WI38 (cell line): ENCODE measurements around the gene FAU.

Experiments used
- H3K4me3 ChIP-seq: 2 replicates; pipeline ENCODE4 v1.5.1; 2011; ENCODE audit warnings: low read depth, mild to moderate bottlenecking, control low read depth, low read length
- TF ChIP-seq, protein P1 (sequence below): IDR thresholded peaks from 2 replicates; pipeline ENCODE4 v1.5.1; 2012; ENCODE audit warnings: low read depth, mild to moderate bottlenecking, control low read depth, low read length

Gene FAU

DNA sequence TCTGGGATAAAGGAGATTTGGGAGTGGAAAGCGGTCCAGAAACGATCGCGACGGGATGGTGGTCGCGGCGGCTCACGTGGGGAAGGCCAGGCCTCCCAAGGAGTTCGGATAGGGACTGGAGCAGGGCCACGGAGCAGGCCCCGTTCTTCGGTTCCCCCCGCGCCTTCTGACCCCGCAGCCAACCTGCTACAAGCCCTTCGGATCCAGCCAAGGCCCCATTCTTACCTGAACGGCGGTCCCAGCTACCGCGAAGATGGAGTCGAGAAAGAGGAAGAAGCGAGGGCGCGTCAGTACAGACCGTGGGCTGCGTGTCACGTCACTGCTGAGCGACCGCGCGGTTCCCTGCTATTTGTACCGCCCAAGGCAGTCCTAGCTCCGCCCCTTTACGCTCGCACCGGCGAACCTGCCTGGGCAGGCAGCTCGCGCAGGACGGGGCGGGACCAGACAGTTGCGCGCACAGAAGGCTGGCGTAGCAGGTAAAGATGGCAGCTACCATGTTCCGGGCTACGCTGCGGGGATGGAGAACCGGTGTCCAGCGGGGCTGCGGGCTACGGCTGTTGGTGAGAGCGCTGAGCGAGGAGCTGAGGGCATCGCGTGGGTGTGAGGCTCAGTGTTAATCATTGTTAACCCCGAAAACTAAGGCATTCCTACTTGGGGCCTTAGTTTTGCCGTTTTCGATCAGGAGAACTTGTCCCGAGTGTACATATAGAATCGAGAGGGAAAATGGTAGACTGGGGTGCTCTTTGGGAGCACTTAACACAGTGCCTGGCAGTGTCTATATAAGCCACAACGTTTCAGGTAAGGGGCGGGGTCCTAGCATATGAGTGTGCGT, at the start of gene FAU, which contains the start of gene MRPL49:
Gene FAU, minus strand, starts transcription at position 270 of the 832 bp plus-strand sequence. CDS start 321 bp downstream, outside the sequence.
Gene MRPL49, plus strand, starts transcription at position 457 of the 832 bp plus-strand sequence. Its CDS starts 26 bp downstream, at position 483.
- TF ChIP-seq, protein P1, sequence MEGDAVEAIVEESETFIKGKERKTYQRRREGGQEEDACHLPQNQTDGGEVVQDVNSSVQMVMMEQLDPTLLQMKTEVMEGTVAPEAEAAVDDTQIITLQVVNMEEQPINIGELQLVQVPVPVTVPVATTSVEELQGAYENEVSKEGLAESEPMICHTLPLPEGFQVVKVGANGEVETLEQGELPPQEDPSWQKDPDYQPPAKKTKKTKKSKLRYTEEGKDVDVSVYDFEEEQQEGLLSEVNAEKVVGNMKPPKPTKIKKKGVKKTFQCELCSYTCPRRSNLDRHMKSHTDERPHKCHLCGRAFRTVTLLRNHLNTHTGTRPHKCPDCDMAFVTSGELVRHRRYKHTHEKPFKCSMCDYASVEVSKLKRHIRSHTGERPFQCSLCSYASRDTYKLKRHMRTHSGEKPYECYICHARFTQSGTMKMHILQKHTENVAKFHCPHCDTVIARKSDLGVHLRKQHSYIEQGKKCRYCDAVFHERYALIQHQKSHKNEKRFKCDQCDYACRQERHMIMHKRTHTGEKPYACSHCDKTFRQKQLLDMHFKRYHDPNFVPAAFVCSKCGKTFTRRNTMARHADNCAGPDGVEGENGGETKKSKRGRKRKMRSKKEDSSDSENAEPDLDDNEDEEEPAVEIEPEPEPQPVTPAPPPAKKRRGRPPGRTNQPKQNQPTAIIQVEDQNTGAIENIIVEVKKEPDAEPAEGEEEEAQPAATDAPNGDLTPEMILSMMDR = no peak
- peak within 1 kb of the TSS; percentile 79 for H3K4me3 ChIP-seq

DNA sequence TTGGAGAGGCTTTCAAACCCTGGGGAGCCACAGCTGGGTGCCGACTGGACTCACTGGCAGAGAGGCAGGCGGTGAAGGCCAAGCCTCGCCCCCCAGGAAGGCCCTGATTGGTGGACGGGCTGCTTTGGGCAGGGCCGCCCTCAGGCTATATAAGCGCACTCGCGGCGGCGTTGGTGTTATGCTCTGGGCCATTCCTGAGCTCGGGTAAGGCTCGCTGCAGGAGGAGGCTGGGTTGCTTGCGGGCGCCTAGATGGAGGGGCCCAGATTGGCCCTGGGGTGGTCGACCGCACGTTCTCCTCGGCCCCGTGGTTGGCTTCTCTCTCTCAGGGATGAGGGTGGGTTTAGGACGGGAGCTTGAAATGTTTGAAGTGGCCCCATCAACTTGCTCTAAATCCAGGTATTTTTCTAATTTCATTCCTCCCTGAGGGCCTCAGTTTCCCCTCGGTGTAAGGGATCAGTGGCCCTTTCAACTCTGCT, 48.2 kb upstream of the FAU start, which contains the start of gene SPDYC:
Gene SPDYC, plus strand, starts transcription at position 176 of the 477 bp plus-strand sequence. CDS start 1,125 bp downstream, outside the sequence.
- TF ChIP-seq, protein P1 = no peak
- no peak within 1 kb of the TSS for H3K4me3 ChIP-seq

DNA sequence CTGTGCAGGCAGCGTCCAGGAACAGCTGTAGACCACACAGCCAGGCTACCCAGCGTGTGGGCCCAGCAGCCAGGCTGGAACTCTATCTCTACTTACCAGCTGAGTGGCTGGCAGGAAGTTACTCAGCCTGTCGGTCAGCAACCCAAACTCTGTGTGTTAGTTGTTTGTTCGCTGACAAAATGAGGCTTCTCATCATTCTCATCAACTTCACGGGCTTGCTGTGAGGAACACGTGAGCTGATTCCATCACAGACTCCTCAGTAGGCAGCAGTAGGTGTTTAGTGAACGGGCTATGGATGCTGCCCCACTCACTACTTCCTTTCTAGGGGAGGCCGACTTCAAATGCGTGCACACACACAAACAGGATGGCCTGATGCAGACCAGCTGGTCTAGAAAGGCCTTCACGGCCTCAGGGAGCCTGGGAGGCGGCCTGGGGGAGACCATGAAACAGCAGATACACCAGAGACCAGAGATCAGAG, 47.3 kb upstream of the FAU start:
- TF ChIP-seq, protein P1 = no peak
- H3K4me3 ChIP-seq = no peak overlapping the region

DNA sequence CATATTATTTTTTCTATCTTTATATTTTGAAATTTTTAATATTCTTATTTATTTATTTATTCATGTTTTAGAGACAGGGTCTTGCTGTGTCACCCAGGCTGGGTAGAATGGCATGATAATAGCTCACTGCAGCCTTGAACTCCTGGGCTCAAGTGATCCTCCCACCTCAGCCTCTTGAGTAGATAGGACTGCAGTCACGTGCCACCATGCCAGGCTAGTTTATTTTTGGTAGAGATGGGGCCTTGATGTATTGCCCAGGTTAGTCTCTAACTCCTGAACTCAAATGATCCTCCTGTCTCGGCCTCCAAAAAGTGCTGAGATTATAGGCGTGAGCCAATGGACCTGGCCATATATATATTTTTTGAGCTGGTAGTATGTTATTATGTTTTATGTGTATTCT, 45.7 kb upstream of the FAU start:
- TF ChIP-seq, protein P1 = no peak
- no peak overlapping the region for H3K4me3 ChIP-seq

DNA sequence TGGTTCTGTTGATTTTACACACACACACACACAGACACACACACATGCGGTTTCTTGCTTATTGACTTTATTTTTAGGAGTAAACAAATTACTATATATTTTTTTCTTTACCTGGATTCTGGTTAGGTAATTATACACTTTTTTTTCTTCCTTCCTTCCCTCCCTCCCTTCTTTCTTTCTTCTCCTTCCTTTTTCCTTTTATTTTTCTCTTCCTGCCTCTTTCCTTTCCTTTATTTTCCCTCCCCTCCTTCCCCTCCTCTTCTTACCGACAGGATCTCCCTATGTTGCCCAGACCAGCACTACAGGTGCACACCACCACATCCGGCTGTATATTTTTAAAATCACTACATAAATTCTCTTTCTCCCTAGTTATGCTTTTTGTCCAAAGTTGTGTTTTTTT, 45.0 kb upstream of the FAU start:
- H3K4me3 ChIP-seq = no peak overlapping the region
- TF ChIP-seq, protein P1 = no peak

DNA sequence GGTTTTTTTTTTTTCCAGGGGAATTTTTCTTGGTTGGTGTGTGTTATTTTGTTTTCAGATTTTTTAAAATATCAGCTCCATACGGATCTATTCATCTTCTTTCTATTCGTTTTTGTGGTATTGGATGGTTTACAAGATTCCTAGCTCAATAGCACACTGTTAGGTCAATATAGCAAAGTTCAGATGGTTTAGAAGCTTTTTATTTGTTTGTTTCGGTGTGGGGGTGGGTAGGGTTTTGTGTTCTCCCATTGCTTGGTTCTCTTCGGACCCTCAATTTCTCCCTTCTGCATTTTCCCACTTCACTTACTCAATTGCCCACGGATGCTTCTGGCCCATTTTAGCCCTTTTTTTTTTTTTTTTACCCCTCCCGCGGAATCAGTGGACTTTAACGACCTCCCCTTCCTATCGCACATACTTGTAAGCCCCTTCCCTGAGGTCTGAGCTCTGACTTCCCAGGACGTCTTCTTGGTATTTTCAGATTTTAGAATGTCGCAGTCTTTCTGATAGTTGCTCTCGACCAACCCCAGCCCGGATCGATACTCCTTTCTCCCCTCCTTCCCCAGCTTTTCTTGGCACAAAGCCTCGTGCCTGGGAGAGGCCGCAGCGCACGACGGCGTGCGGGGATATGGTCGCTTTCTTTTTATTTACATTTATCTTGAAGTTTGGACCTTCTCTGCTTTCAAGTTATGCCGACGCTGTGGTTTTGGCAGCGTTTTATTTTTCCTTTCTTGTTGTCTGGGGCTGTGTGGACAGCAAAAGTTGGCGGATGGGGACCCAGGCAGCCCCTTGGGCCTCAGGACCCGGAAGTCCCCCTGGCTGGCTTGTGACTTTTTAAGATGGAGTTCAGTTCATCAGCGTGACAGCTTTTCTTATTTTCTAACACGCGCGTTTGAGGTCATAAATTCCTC, 43.7 kb upstream of the FAU start:
- TF ChIP-seq, protein P1 = no peak
- H3K4me3 ChIP-seq = no peak overlapping the region
